ENCODE results near the gene SLC7A9.

Gene SLC7A9

GRCh38 chr19:32819419-32820400, 49.9 kb downstream of the SLC7A9 start:
- H3K4me1 ChIP-seq (ENCODE audit: control insufficient read depth in 2 of 2, insufficient read depth in 2 of 2, low read length in 2 of 2), result peaks cover 0 to 6% of the 10 kb centered on the region in 2 donors
- H3K9ac ChIP-seq (ENCODE audit: low read depth in 1 of 2, low read length in 2 of 2), result no peak overlapping the region
- no peaks in the 10 kb centered on the region for H3K36me3 ChIP-seq (ENCODE audit: control insufficient read depth in 2 of 2, insufficient read depth in 2 of 2, low read length in 2 of 2)
- peaks cover 0 to 5% of the 10 kb centered on the region in 2 donors for H3K27me3 ChIP-seq (ENCODE audit: control insufficient read depth in 2 of 2, insufficient read depth in 2 of 2, low read length in 2 of 2)
- H3K9me3 ChIP-seq (ENCODE audit: control insufficient read depth in 2 of 2, low read length in 2 of 2), result no peaks in the 10 kb centered on the region
- H3K27ac ChIP-seq (ENCODE audit: low read depth in 2 of 2, low read length in 2 of 2), result no peak overlapping the region
- no peak overlapping the region for H3K4me3 ChIP-seq (ENCODE audit: low read length in 2 of 2)

DNA sequence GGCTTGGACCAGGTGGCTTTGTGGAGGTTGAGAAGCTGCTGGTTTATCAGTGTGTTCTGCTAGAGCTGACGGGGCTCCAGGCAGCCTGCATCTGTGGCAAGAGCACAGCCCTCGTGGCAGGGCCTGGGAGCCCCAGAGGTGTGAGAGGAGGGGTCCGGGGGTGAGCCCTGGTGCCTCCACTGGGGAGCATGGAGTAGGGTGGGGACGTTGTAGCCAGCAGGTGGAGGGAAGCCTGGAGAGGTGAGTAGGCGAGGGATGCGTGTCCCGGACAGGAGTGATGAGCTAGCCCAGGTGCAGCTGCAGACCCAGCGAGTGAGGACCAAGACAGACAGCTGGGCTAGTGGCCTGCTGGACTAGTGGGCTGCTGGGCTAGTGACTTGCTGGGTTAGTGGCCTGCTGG, 51.0 kb downstream of the SLC7A9 start:
- Histone ChIP-seq H3K27ac (ENCODE audit: low read depth in 2 of 2, low read length in 2 of 2) (no peak overlapping the region), H3K4me3 (ENCODE audit: low read length in 2 of 2) (no peak overlapping the region), H3K4me1 (ENCODE audit: control insufficient read depth in 2 of 2, insufficient read depth in 2 of 2, low read length in 2 of 2) (peaks cover 0 to 6% of the 10 kb centered on the region in 2 donors), H3K36me3 (ENCODE audit: control insufficient read depth in 2 of 2, insufficient read depth in 2 of 2, low read length in 2 of 2) (no peaks in the 10 kb centered on the region), H3K27me3 (ENCODE audit: control insufficient read depth in 2 of 2, insufficient read depth in 2 of 2, low read length in 2 of 2) (peaks cover 0 to 5% of the 10 kb centered on the region in 2 donors), H3K9ac (ENCODE audit: low read depth in 1 of 2, low read length in 2 of 2) (no peak overlapping the region), H3K9me3 (ENCODE audit: control insufficient read depth in 2 of 2, low read length in 2 of 2) (no peaks in the 10 kb centered on the region)

DNA sequence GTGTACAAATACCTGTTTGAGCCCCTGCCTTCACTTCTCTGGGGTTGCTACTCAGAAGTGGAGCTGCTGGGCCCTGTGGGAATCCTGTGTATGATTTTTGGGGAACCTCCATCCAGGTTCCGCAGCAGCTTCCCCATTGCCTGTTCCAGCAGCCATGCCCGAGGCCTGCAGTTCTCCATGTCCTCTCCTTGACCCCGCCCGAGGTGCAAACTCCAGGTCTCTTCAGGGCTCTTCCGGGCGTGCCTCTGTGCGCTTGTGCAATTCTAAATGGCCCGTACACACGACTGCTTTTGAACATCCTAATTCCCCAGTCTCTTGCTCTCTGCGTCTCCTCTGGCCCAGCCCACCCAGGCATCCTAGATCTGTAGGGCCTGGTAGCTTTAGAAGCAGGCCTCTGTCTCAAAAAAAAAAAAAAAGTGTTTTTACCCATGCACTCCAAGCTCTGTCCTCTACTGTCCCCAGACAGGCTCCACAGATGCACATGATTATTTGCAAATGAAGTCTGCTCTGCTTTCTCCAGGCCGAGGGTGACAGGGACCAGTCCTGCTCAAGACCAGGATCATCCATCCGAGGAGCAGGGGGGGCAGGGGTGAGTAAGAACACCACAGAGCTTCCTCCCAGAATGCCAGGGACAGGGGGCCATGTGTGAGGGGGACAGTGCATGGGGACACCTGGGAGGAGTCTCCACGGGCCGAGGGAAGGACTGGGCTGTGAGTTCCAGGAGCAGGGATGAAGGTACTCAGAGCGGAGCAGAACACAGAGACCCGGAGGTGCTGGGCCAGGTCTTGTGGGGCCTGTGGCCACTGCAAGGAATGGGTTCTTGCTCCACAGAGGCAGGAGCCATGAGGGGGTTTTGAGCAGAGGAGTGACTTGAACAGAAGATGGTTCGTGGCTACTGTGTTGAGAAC, 51.7 kb downstream of the SLC7A9 start:
- Histone ChIP-seq H3K4me1 (ENCODE audit: control insufficient read depth in 2 of 2, insufficient read depth in 2 of 2, low read length in 2 of 2) (peaks cover 0 to 6% of the 10 kb centered on the region in 2 donors), H3K36me3 (ENCODE audit: control insufficient read depth in 2 of 2, insufficient read depth in 2 of 2, low read length in 2 of 2) (no peaks in the 10 kb centered on the region), H3K4me3 (ENCODE audit: low read length in 2 of 2) (no peak overlapping the region), H3K27me3 (ENCODE audit: control insufficient read depth in 2 of 2, insufficient read depth in 2 of 2, low read length in 2 of 2) (peaks cover 0 to 5% of the 10 kb centered on the region in 2 donors), H3K9ac (ENCODE audit: low read depth in 1 of 2, low read length in 2 of 2) (no peak overlapping the region), H3K27ac (ENCODE audit: low read depth in 2 of 2, low read length in 2 of 2) (no peak overlapping the region), H3K9me3 (ENCODE audit: control insufficient read depth in 2 of 2, low read length in 2 of 2) (no peaks in the 10 kb centered on the region)

GRCh38 chr19:32816555-32817099, 52.9 kb downstream of the SLC7A9 start:
- H3K9me3 ChIP-seq (ENCODE audit: control insufficient read depth in 2 of 2, low read length in 2 of 2), result no peaks in the 10 kb centered on the region
- no peak overlapping the region for H3K27ac ChIP-seq (ENCODE audit: low read depth in 2 of 2, low read length in 2 of 2)
- H3K4me3 ChIP-seq (ENCODE audit: low read length in 2 of 2), result no peak overlapping the region
- H3K36me3 ChIP-seq (ENCODE audit: control insufficient read depth in 2 of 2, insufficient read depth in 2 of 2, low read length in 2 of 2), result no peaks in the 10 kb centered on the region
- no peak overlapping the region for H3K9ac ChIP-seq (ENCODE audit: low read depth in 1 of 2, low read length in 2 of 2)
- H3K27me3 ChIP-seq (ENCODE audit: control insufficient read depth in 2 of 2, insufficient read depth in 2 of 2, low read length in 2 of 2), result peaks cover 0 to 5% of the 10 kb centered on the region in 2 donors
- peaks cover 0 to 1% of the 10 kb centered on the region in 2 donors for H3K4me1 ChIP-seq (ENCODE audit: control insufficient read depth in 2 of 2, insufficient read depth in 2 of 2, low read length in 2 of 2)

GRCh38 chr19:32814624-32815023, 54.9 kb downstream of the SLC7A9 start:
- no peaks in the 10 kb centered on the region for H3K36me3 ChIP-seq (ENCODE audit: control insufficient read depth in 2 of 2, insufficient read depth in 2 of 2, low read length in 2 of 2)
- H3K27me3 ChIP-seq (ENCODE audit: control insufficient read depth in 2 of 2, insufficient read depth in 2 of 2, low read length in 2 of 2), result peaks cover 0 to 3% of the 10 kb centered on the region in 2 donors
- H3K27ac ChIP-seq (ENCODE audit: low read depth in 2 of 2, low read length in 2 of 2), result no peak overlapping the region
- no peaks in the 10 kb centered on the region for H3K9me3 ChIP-seq (ENCODE audit: control insufficient read depth in 2 of 2, low read length in 2 of 2)
- H3K4me3 ChIP-seq (ENCODE audit: low read length in 2 of 2), result no peak overlapping the region
- H3K4me1 ChIP-seq (ENCODE audit: control insufficient read depth in 2 of 2, insufficient read depth in 2 of 2, low read length in 2 of 2), result no peaks in the 10 kb centered on the region
- H3K9ac ChIP-seq (ENCODE audit: low read depth in 1 of 2, low read length in 2 of 2), result no peak overlapping the region

- Histone ChIP-seq H3K27me3 (ENCODE audit: control insufficient read depth in 2 of 2, insufficient read depth in 2 of 2, low read length in 2 of 2) (no peaks in the 10 kb centered on the region), H3K36me3 (ENCODE audit: control insufficient read depth in 2 of 2, insufficient read depth in 2 of 2, low read length in 2 of 2) (no peaks in the 10 kb centered on the region), H3K27ac (ENCODE audit: low read depth in 2 of 2, low read length in 2 of 2) (no peak overlapping the region), H3K9me3 (ENCODE audit: control insufficient read depth in 2 of 2, low read length in 2 of 2) (no peaks in the 10 kb centered on the region), H3K4me3 (ENCODE audit: low read length in 2 of 2) (no peak overlapping the region), H3K9ac (ENCODE audit: low read depth in 1 of 2, low read length in 2 of 2) (no peak overlapping the region), H3K4me1 (ENCODE audit: control insufficient read depth in 2 of 2, insufficient read depth in 2 of 2, low read length in 2 of 2) (no peaks in the 10 kb centered on the region)
Observed at GRCh38 chr19:32813862-32814425, 55.6 kb downstream of the SLC7A9 start.

- Histone ChIP-seq H3K27ac (ENCODE audit: low read depth in 2 of 2, low read length in 2 of 2) (no peak overlapping the region), H3K36me3 (ENCODE audit: control insufficient read depth in 2 of 2, insufficient read depth in 2 of 2, low read length in 2 of 2) (no peaks in the 10 kb centered on the region), H3K9ac (ENCODE audit: low read depth in 1 of 2, low read length in 2 of 2) (no peak overlapping the region), H3K4me1 (ENCODE audit: control insufficient read depth in 2 of 2, insufficient read depth in 2 of 2, low read length in 2 of 2) (no peaks in the 10 kb centered on the region), H3K27me3 (ENCODE audit: control insufficient read depth in 2 of 2, insufficient read depth in 2 of 2, low read length in 2 of 2) (no peaks in the 10 kb centered on the region), H3K4me3 (ENCODE audit: low read length in 2 of 2) (no peak overlapping the region), H3K9me3 (ENCODE audit: control insufficient read depth in 2 of 2, low read length in 2 of 2) (no peaks in the 10 kb centered on the region)
Observed at GRCh38 chr19:32812571-32812970, 57.0 kb downstream of the SLC7A9 start.

- Histone ChIP-seq H3K9ac (ENCODE audit: low read depth in 1 of 2, low read length in 2 of 2) (no peak overlapping the region), H3K4me1 (ENCODE audit: control insufficient read depth in 2 of 2, insufficient read depth in 2 of 2, low read length in 2 of 2) (no peaks in the 10 kb centered on the region), H3K27me3 (ENCODE audit: control insufficient read depth in 2 of 2, insufficient read depth in 2 of 2, low read length in 2 of 2) (no peaks in the 10 kb centered on the region), H3K4me3 (ENCODE audit: low read length in 2 of 2) (no peak overlapping the region), H3K36me3 (ENCODE audit: control insufficient read depth in 2 of 2, insufficient read depth in 2 of 2, low read length in 2 of 2) (no peaks in the 10 kb centered on the region), H3K27ac (ENCODE audit: low read depth in 2 of 2, low read length in 2 of 2) (no peak overlapping the region), H3K9me3 (ENCODE audit: control insufficient read depth in 2 of 2, low read length in 2 of 2) (no peaks in the 10 kb centered on the region)
Observed at GRCh38 chr19:32812036-32812435, 57.5 kb downstream of the SLC7A9 start.

GRCh38 chr19:32811151-32811550, 58.4 kb downstream of the SLC7A9 start:
- Histone ChIP-seq H3K4me3 (ENCODE audit: low read length in 2 of 2) (no peak overlapping the region), H3K4me1 (ENCODE audit: control insufficient read depth in 2 of 2, insufficient read depth in 2 of 2, low read length in 2 of 2) (no peaks in the 10 kb centered on the region), H3K9me3 (ENCODE audit: control insufficient read depth in 2 of 2, low read length in 2 of 2) (no peaks in the 10 kb centered on the region), H3K27ac (ENCODE audit: low read depth in 2 of 2, low read length in 2 of 2) (no peak overlapping the region), H3K36me3 (ENCODE audit: control insufficient read depth in 2 of 2, insufficient read depth in 2 of 2, low read length in 2 of 2) (no peaks in the 10 kb centered on the region), H3K27me3 (ENCODE audit: control insufficient read depth in 2 of 2, insufficient read depth in 2 of 2, low read length in 2 of 2) (no peaks in the 10 kb centered on the region), H3K9ac (ENCODE audit: low read depth in 1 of 2, low read length in 2 of 2) (no peak overlapping the region)
